SKM-1 (cell line): ENCODE data around the gene PDLIM7.
"Not testable (repeated sequence)": the region's sequence is repeated elsewhere in the genome, so short reads cannot be mapped to it uniquely, and the experiment has no call there.

Experiments
- DNase-seq: peaks from one replicate; lab custom pipeline; 2025; ENCODE audit not compliant: unreplicated experiment; lab: John Stamatoyannopoulos, UW

PDLIM7 gene

GRCh38 chr5:177497292-177498012 is at the start of gene PDLIM7:
Gene PDLIM7, minus strand, starts transcription at chr5:177497604. Its CDS starts 1,092 bp downstream, at chr5:177496512.
- peak; percentile 91 for DNase-seq

- DNase-seq: peak; percentile 8
These were observed 48.9 kb upstream of the PDLIM7 start for GRCh38 chr5:177546258-177546741.

GRCh38 chr5:177545487-177546257 is 48.3 kb upstream of the PDLIM7 start:
- peak; percentile 17 for DNase-seq

GRCh38 chr5:177542816-177543465 is 45.5 kb upstream of the PDLIM7 start:
- no peak for DNase-seq

GRCh38 chr5:177540438-177540837 is 43.0 kb upstream of the PDLIM7 start:
- DNase-seq: no peak

- no peak for DNase-seq
These were observed 42.0 kb upstream of the PDLIM7 start for GRCh38 chr5:177539411-177539810.

- no peak for DNase-seq
These were observed 41.5 kb upstream of the PDLIM7 start for GRCh38 chr5:177538876-177539275.

GRCh38 chr5:177537389-177538361 is 40.3 kb upstream of the PDLIM7 start:
- no peak for DNase-seq

GRCh38 chr5:177536386-177536785 is 39.0 kb upstream of the PDLIM7 start:
- DNase-seq: no peak

- no peak for DNase-seq
These were observed 37.7 kb upstream of the PDLIM7 start for GRCh38 chr5:177535125-177535524.

GRCh38 chr5:177534433-177534832 is 37.0 kb upstream of the PDLIM7 start:
- DNase-seq: not testable (repeated sequence)

- DNase-seq: no peak
These were observed 34.0 kb upstream of the PDLIM7 start for GRCh38 chr5:177531209-177531940.

GRCh38 chr5:177530638-177531037 is 33.2 kb upstream of the PDLIM7 start:
- DNase-seq: no peak

GRCh38 chr5:177529247-177530203 is 32.1 kb upstream of the PDLIM7 start:
- no peak for DNase-seq

GRCh38 chr5:177528631-177529030 is 31.2 kb upstream of the PDLIM7 start:
- no peak for DNase-seq

GRCh38 chr5:177527595-177527994 is 30.2 kb upstream of the PDLIM7 start:
- no peak for DNase-seq

GRCh38 chr5:177526791-177527190 is 29.4 kb upstream of the PDLIM7 start:
- DNase-seq: no peak

- no peak for DNase-seq
These were observed 28.8 kb upstream of the PDLIM7 start for GRCh38 chr5:177526191-177526590.
